MM.1S (cell line): ENCODE results near the gene PRCP.

Source experiments
- DNase-seq: peaks from one replicate; pipeline ENCODE4 v3.0.0-alpha.2; 2015
- H2AFZ ChIP-seq: fragments of 300-600 bp; sonication (generic); 2 replicates; pipeline ENCODE4 v1.6.0; 2016; ENCODE audit warnings: antibody characterized with exemption, low read length
- H3F3A ChIP-seq: fragments of 300-600 bp; sonication (generic); 2 replicates; pipeline ENCODE4 v1.6.1; 2016; ENCODE audit warnings: mild to moderate bottlenecking, antibody characterized with exemption, low read length, moderate library complexity, mixed read lengths; ENCODE audit not compliant: insufficient read depth
- H3K27ac ChIP-seq: fragments of 300-600 bp; sonication (generic); 2 replicates; pipeline ENCODE4 v1.5.1; 2016; ENCODE audit warnings: mild to moderate bottlenecking, low read length
- H3K27me3 ChIP-seq: fragments of 300-600 bp; sonication (generic); replicated peaks from 2 replicates; pipeline ENCODE4 v1.6.0; 2016; ENCODE audit warnings: low read length; ENCODE audit not compliant: insufficient read depth
- H3K36me3 ChIP-seq: fragments of 300-600 bp; sonication (generic); replicated peaks from 2 replicates; pipeline ENCODE4 v1.6.1; 2016; ENCODE audit warnings: mild to moderate bottlenecking, low read length, mixed read lengths; ENCODE audit not compliant: insufficient read depth
- H3K4me1 ChIP-seq: fragments of 300-600 bp; sonication (generic); 2 replicates; pipeline ENCODE4 v1.6.1; 2016; ENCODE audit warnings: low read length, mixed read lengths
- H3K4me2 ChIP-seq: fragments of 300-600 bp; sonication (generic); 2 replicates; pipeline ENCODE4 v1.6.0; 2016; ENCODE audit warnings: low read depth, low read length
- H3K4me3 ChIP-seq: fragments of 300-600 bp; sonication (generic); 2 replicates; pipeline ENCODE4 v1.5.1; 2016; ENCODE audit warnings: low read length, mixed read lengths
- H3K79me2 ChIP-seq: fragments of 300-600 bp; sonication (generic); 2 replicates; pipeline ENCODE4 v1.6.1; 2016; ENCODE audit warnings: mixed run types, low read length, mixed read lengths
- H3K9ac ChIP-seq: fragments of 300-600 bp; sonication (generic); 2 replicates; pipeline ENCODE4 v1.6.1; 2016; ENCODE audit warnings: low read length, mixed read lengths
- H3K9me2 ChIP-seq: fragments of 300-600 bp; sonication (generic); replicated peaks from 2 replicates; pipeline ENCODE4 v1.6.1; 2016; ENCODE audit warnings: mild to moderate bottlenecking, low read length, mixed read lengths; ENCODE audit not compliant: insufficient read depth
- H3K9me3 ChIP-seq: fragments of 300-600 bp; sonication (generic); replicated peaks from 2 replicates; pipeline ENCODE4 v1.6.1; 2016; ENCODE audit warnings: mild to moderate bottlenecking, low read length, mixed read lengths; ENCODE audit not compliant: insufficient read depth
- H4K20me1 ChIP-seq: fragments of 300-600 bp; sonication (generic); 2 replicates; pipeline ENCODE4 v1.6.1; 2016; ENCODE audit warnings: mild to moderate bottlenecking, low read length, moderate library complexity, mixed read lengths; ENCODE audit not compliant: insufficient read depth
- EZH2 ChIP-seq: fragments of 300-600 bp; sonication (generic); optimal IDR thresholded peaks from 2 replicates; pipeline ENCODE3; 2017; ENCODE audit warnings: low read depth, mild to moderate bottlenecking, antibody characterized with exemption, low read length, mixed read lengths
- EZH2phosphoT487 ChIP-seq: fragments of 300-600 bp; sonication (generic); IDR thresholded peaks from 2 replicates; pipeline ENCODE4 v1.6.1; 2018; ENCODE audit warnings: antibody characterized with exemption, low read length
- TF ChIP-seq, protein P1 (sequence below): fragments of 300-600 bp; sonication (generic); IDR thresholded peaks from 2 replicates; pipeline ENCODE4 v1.5.1; 2016; ENCODE audit warnings: antibody characterized with exemption, low read length, mixed read lengths

The PRCP gene

DNA sequence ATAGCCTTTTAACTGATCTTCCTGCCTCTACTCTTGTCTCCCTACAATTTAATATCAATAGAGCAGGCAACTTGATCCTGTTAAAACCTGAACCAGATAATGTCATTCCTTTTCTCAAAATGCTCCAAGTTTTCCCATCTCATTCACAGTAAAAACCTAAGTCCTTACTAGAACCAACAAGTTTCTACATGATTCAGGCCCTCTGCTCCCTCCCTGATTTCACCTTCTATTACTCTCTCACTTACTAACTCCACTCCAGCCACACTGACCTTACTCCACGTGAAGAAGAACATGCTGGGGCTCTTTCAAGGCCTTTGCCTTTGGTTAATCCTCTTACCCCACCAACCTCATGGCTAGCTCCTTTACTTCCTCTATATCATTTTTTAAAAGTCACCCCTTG, 71.1 kb downstream of the PRCP start:
- Histone ChIP-seq H3K4me1 (0 out of 2 replicates have a peak, but pooled peaks cover 4% of the 10 kb centered on the region), H3K9me2 (no peaks in the 10 kb centered on the region), H3K27ac (no peak overlapping the region), H2AFZ (no peak overlapping the region), H4K20me1 (no peaks in the 10 kb centered on the region), H3K36me3 (no peaks in the 10 kb centered on the region), H3K27me3 (no peaks in the 10 kb centered on the region), H3K9me3 (no peaks in the 10 kb centered on the region), H3K4me2 (no peak overlapping the region), H3K79me2 (no peaks in the 10 kb centered on the region), H3K9ac (no peak overlapping the region), H3F3A (no peaks in the 10 kb centered on the region), H3K4me3 (no peak overlapping the region)
- DNase-seq: no peak
- no peak for TF ChIP-seq EZH2phosphoT487
- TF ChIP-seq, protein P1, sequence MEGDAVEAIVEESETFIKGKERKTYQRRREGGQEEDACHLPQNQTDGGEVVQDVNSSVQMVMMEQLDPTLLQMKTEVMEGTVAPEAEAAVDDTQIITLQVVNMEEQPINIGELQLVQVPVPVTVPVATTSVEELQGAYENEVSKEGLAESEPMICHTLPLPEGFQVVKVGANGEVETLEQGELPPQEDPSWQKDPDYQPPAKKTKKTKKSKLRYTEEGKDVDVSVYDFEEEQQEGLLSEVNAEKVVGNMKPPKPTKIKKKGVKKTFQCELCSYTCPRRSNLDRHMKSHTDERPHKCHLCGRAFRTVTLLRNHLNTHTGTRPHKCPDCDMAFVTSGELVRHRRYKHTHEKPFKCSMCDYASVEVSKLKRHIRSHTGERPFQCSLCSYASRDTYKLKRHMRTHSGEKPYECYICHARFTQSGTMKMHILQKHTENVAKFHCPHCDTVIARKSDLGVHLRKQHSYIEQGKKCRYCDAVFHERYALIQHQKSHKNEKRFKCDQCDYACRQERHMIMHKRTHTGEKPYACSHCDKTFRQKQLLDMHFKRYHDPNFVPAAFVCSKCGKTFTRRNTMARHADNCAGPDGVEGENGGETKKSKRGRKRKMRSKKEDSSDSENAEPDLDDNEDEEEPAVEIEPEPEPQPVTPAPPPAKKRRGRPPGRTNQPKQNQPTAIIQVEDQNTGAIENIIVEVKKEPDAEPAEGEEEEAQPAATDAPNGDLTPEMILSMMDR: no peak
- TF ChIP-seq EZH2: no peak

DNA sequence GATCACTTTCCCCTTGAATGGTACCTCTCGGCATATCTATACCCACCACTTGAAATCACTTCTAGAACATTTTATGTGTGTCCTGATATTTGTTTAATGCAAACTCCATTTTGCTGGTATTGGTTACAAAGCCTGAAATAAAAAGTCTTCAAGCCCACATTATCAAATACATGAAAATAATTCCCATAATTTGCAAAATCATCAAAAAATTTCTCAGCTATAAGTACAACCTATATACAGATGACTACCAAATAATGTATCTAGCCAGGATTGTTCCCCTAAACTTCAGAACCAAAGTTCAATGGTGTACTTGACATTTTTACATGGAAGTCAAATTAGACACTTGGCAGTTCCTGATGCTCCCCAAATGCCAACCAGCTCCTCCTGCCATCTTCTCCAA, 71.8 kb downstream of the PRCP start:
- TF ChIP-seq EZH2phosphoT487 (no peak), EZH2 (no peak)
- TF ChIP-seq, protein P1: no peak

DNA sequence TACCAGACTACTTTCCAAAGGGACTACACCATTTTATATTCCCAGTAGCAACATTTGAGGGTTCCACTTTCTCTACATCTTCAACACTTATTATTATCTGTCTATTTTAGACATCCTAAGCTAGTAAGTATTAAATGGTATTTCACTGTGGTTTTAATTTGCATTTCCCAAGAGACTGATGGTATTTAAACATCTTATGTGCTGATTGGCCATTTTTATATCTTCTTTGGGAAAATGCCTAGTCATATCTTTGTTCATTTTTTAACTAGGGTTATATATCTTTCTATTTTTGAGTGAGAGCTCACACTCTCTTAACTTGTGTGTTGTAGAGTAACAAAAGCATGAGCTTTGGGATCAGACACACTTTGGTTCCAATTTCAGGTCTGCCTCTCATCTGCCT, 73.7 kb downstream of the PRCP start:
- H3K9me3 ChIP-seq: no peaks in the 10 kb centered on the region
- TF ChIP-seq EZH2phosphoT487 (no peak), EZH2 (no peak)
- TF ChIP-seq, protein P1: no peak
- H3K79me2 ChIP-seq: no peaks in the 10 kb centered on the region
- H3K27ac ChIP-seq: no peak overlapping the region
- H3F3A ChIP-seq: no peaks in the 10 kb centered on the region
- H3K9me2 ChIP-seq: no peaks in the 10 kb centered on the region
- no peak for DNase-seq
- H3K4me1 ChIP-seq: 0 out of 2 replicates have a peak, but pooled peaks cover 4% of the 10 kb centered on the region
- H3K36me3 ChIP-seq: no peaks in the 10 kb centered on the region
- H3K9ac ChIP-seq: no peak overlapping the region
- H3K4me2 ChIP-seq: no peak overlapping the region
- no peaks in the 10 kb centered on the region for H4K20me1 ChIP-seq
- H2AFZ ChIP-seq: no peak overlapping the region
- H3K4me3 ChIP-seq: no peak overlapping the region
- no peaks in the 10 kb centered on the region for H3K27me3 ChIP-seq

More for the DNA sequence above, 71.8 kb downstream of the PRCP start:
- H3K9me2 ChIP-seq: no peaks in the 10 kb centered on the region
- no peak for DNase-seq
- H3K9me3 ChIP-seq: no peaks in the 10 kb centered on the region
- H3K36me3 ChIP-seq: no peaks in the 10 kb centered on the region
- no peak overlapping the region for H3K4me3 ChIP-seq
- no peak overlapping the region for H3K4me2 ChIP-seq
- no peak overlapping the region for H3K27ac ChIP-seq
- no peaks in the 10 kb centered on the region for H3F3A ChIP-seq
- no peak overlapping the region for H2AFZ ChIP-seq
- 0 out of 2 replicates have a peak, but pooled peaks cover 4% of the 10 kb centered on the region for H3K4me1 ChIP-seq
- no peaks in the 10 kb centered on the region for H3K79me2 ChIP-seq
- H4K20me1 ChIP-seq: no peaks in the 10 kb centered on the region
- H3K27me3 ChIP-seq: no peaks in the 10 kb centered on the region
- no peak overlapping the region for H3K9ac ChIP-seq
